Neural cell (in vitro differentiated cells): ENCODE data around the gene RBM34. TPM values are rescaled to one million over a fixed set of nuclear protein-coding genes. Genes with fewer than 3 reads are reported as not detected.

ENCODE experiments used
- H2AFZ ChIP-seq: fragments of 200-600, 300-800 bp; sonication (generic), shearing (Covaris generic); 2 replicates; pipeline ENCODE4 v1.6.0; 2014; ENCODE audit warnings: low read depth, mild to moderate bottlenecking, antibody characterized with exemption, low read length, moderate library complexity
- H3F3A ChIP-seq: fragments of 200-600 bp; shearing (Covaris generic); 2 replicates; pipeline ENCODE4 v1.6.1; 2016; ENCODE audit warnings: mild to moderate bottlenecking, moderate library complexity, mixed read lengths, antibody characterized with exemption, low read length; ENCODE audit not compliant: insufficient read depth, poor library complexity, severe bottlenecking
- H3K27ac ChIP-seq: fragments of 200-600, 300-800 bp; sonication (generic), shearing (Covaris generic); 2 replicates; pipeline ENCODE4 v1.5.1; 2014; ENCODE audit warnings: mild to moderate bottlenecking, low read length, moderate library complexity
- H3K27me3 ChIP-seq: fragments of 300-800, 200-600 bp; sonication (generic), shearing (Covaris generic); 2 replicates; pipeline ENCODE4 v1.6.0; 2014; ENCODE audit warnings: mild to moderate bottlenecking, low read depth, low read length, moderate library complexity; ENCODE audit not compliant: insufficient read depth
- H3K36me3 ChIP-seq: fragments of 300-800, 200-600 bp; sonication (generic), shearing (Covaris generic); 2 replicates; pipeline ENCODE4 v1.5.1; 2014; ENCODE audit warnings: mild to moderate bottlenecking, antibody characterized with exemption, low read length, moderate library complexity; ENCODE audit not compliant: insufficient read depth
- H3K4me2 ChIP-seq: fragments of 300-800, 200-600 bp; sonication (generic), shearing (Covaris generic); 2 replicates; pipeline ENCODE4 v1.6.0; 2014; ENCODE audit warnings: mild to moderate bottlenecking, low read length
- H3K4me3 ChIP-seq: fragments of 300-800, 200-600 bp; sonication (generic), shearing (Covaris generic); 2 replicates; pipeline ENCODE4 v1.5.1; 2014; ENCODE audit warnings: mild to moderate bottlenecking, low read length, moderate library complexity
- H3K79me2 ChIP-seq: fragments of 200-600 bp; shearing (Covaris generic); replicated peaks from 2 replicates; pipeline ENCODE4 v1.6.0; 2014; ENCODE audit warnings: mild to moderate bottlenecking, low read length, moderate library complexity; ENCODE audit not compliant: insufficient read depth
- H3K9ac ChIP-seq: fragments of 300-800, 200-600 bp; sonication (generic), shearing (Covaris generic); 2 replicates; pipeline ENCODE4 v1.6.1; 2016; ENCODE audit warnings: mild to moderate bottlenecking, low read length, mixed read lengths
- H3K9me2 ChIP-seq: fragments of 200-600 bp; shearing (Covaris generic); 2 replicates; pipeline ENCODE4 v1.6.1; 2016; ENCODE audit warnings: mild to moderate bottlenecking, low read length, mixed read lengths; ENCODE audit not compliant: insufficient read depth
- H3K9me3 ChIP-seq: fragments of 200-600, 300-800 bp; sonication (generic), shearing (Covaris generic); 2 replicates; pipeline ENCODE4 v1.6.1; 2016; ENCODE audit warnings: mild to moderate bottlenecking, mixed run types, low read length, moderate library complexity, mixed read lengths
- H4K20me1 ChIP-seq: fragments of 200-600 bp; shearing (Covaris generic); 2 replicates; pipeline ENCODE4 v1.6.1; 2016; ENCODE audit warnings: mild to moderate bottlenecking, mixed run types; ENCODE audit not compliant: insufficient read depth
- CTCF ChIP-seq: fragments of 450-650 bp; IDR thresholded peaks from 2 replicates; pipeline ENCODE4 v1.5.1; 2014; ENCODE audit warnings: antibody characterized with exemption, mild to moderate bottlenecking, moderate library complexity; ENCODE audit not compliant: poor library complexity, severe bottlenecking
- EP300 ChIP-seq: fragments of 450-650 bp; conservative IDR thresholded peaks from 2 replicates; pipeline ENCODE4 v1.6.1; 2014; ENCODE audit warnings: antibody characterized with exemption, mild to moderate bottlenecking, moderate library complexity; ENCODE audit not compliant: poor library complexity, severe bottlenecking
- EZH2 ChIP-seq: fragments of 200-600, 300-800 bp; shearing (Covaris generic), sonication (generic); IDR thresholded peaks from 2 replicates; pipeline ENCODE4 v1.6.1; 2014; ENCODE audit warnings: antibody characterized with exemption, low read length, borderline replicate concordance, mild to moderate bottlenecking; ENCODE audit not compliant: insufficient read depth, poor library complexity, severe bottlenecking
- MXI1 ChIP-seq: fragments of 450-650 bp; conservative IDR thresholded peaks from 2 replicates; pipeline ENCODE4 v1.6.1; 2014; ENCODE audit warnings: antibody characterized with exemption, mild to moderate bottlenecking; ENCODE audit not compliant: poor library complexity, severe bottlenecking
- POLR2AphosphoS5 ChIP-seq: IDR thresholded peaks from 2 replicates; pipeline ENCODE4 v1.6.1; 2012
- RAD21 ChIP-seq: fragments of 450-650 bp; conservative IDR thresholded peaks from 2 replicates; pipeline ENCODE4 v1.6.1; 2014; ENCODE audit warnings: antibody characterized with exemption, mild to moderate bottlenecking, moderate library complexity
- SMC3 ChIP-seq: fragments of 450-650 bp; conservative IDR thresholded peaks from 2 replicates; pipeline ENCODE4 v1.6.1; 2014; ENCODE audit warnings: antibody characterized with exemption, mild to moderate bottlenecking, moderate library complexity; ENCODE audit not compliant: poor library complexity
- TAF1 ChIP-seq: IDR thresholded peaks from 2 replicates; pipeline ENCODE4 v1.6.1; 2012; ENCODE audit warnings: low read depth
- polyA plus RNA-seq: library from polyadenylated mRNA; depleted of rRNA; stranded (reverse); fragments of >200 nt; gene quantifications from 2 replicates; pipeline ENCODE4 v1.2.3, GENCODE V29; 2014
- TF ChIP-seq, protein P1 (sequence below): IDR thresholded peaks from 2 replicates; pipeline ENCODE4 v1.6.1; 2012; ENCODE audit warnings: borderline replicate concordance

RBM34 gene
- polyA plus RNA-seq, 1 donor from 2014 or later = 128 TPM

DNA sequence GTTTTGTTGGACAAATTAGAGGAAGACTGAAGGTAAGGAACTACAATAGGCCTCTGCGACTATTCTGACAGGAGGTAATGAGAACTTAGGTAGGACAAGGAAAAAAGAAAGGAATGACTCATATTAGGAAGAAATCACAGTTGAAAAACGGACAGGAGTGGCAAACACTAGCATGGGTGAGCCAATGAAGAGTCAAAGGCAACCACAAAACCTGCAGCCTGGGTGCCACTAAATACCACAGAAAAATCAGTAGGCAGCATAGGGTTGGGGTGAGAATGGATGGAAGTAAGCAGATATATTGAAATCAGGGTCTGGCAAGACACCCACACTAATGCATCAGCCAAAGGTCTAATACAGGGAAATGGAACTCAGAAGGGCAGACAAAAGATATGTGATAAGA, 10.0 kb downstream of the RBM34 start:
- Histone ChIP-seq H3K36me3 (no peaks in the 10 kb centered on the region), H4K20me1 (no peaks in the 10 kb centered on the region), H3K27ac (no peak overlapping the region), H2AFZ (no peak overlapping the region), H3F3A (no peaks in the 10 kb centered on the region), H3K4me2 (no peak overlapping the region), H3K9me2 (no peaks in the 10 kb centered on the region), H3K27me3 (no peaks in the 10 kb centered on the region), H3K4me3 (no peak overlapping the region), H3K9ac (no peak overlapping the region), H3K9me3 (no peaks in the 10 kb centered on the region), H3K79me2 (no peaks in the 10 kb centered on the region)
- TF ChIP-seq CTCF (no peak), RAD21 (no peak), EZH2 (no peak), TAF1 (no peak), MXI1 (no peak), EP300 (no peak)
- TF ChIP-seq, protein P1, sequence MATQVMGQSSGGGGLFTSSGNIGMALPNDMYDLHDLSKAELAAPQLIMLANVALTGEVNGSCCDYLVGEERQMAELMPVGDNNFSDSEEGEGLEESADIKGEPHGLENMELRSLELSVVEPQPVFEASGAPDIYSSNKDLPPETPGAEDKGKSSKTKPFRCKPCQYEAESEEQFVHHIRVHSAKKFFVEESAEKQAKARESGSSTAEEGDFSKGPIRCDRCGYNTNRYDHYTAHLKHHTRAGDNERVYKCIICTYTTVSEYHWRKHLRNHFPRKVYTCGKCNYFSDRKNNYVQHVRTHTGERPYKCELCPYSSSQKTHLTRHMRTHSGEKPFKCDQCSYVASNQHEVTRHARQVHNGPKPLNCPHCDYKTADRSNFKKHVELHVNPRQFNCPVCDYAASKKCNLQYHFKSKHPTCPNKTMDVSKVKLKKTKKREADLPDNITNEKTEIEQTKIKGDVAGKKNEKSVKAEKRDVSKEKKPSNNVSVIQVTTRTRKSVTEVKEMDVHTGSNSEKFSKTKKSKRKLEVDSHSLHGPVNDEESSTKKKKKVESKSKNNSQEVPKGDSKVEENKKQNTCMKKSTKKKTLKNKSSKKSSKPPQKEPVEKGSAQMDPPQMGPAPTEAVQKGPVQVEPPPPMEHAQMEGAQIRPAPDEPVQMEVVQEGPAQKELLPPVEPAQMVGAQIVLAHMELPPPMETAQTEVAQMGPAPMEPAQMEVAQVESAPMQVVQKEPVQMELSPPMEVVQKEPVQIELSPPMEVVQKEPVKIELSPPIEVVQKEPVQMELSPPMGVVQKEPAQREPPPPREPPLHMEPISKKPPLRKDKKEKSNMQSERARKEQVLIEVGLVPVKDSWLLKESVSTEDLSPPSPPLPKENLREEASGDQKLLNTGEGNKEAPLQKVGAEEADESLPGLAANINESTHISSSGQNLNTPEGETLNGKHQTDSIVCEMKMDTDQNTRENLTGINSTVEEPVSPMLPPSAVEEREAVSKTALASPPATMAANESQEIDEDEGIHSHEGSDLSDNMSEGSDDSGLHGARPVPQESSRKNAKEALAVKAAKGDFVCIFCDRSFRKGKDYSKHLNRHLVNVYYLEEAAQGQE = no peak

- no peaks in the 10 kb centered on the region for H3K9me2 ChIP-seq
- no peaks in the 10 kb centered on the region for H3K36me3 ChIP-seq
- TF ChIP-seq SMC3 (no peak), POLR2AphosphoS5 (no peak), TAF1 (no peak), MXI1 (no peak), RAD21 (no peak)
- TF ChIP-seq, protein P1 = no peak
- H3K79me2 ChIP-seq = no peaks in the 10 kb centered on the region
- no peak overlapping the region for H3K9ac ChIP-seq
- H3K27me3 ChIP-seq = no peaks in the 10 kb centered on the region
- H3K4me2 ChIP-seq = no peak overlapping the region
- H3K4me3 ChIP-seq = no peak overlapping the region
- H3K27ac ChIP-seq = no peak overlapping the region
- no peaks in the 10 kb centered on the region for H3K9me3 ChIP-seq
- no peaks in the 10 kb centered on the region for H4K20me1 ChIP-seq
- no peaks in the 10 kb centered on the region for H3F3A ChIP-seq
- H2AFZ ChIP-seq = no peak overlapping the region
Measured at GRCh38 chr1:235149824-235150223, 11.2 kb downstream of the RBM34 start.
